Hematopoietic multipotent progenitor cell (in vitro differentiated cells): ENCODE data around the gene DNAJB14. TPM values are rescaled to one million over a fixed set of nuclear protein-coding genes. Genes with fewer than 3 reads are reported as not detected.
A peak's percentile ranks its signal among the peaks of the same experiment; 100 is the strongest.
"Not testable (repeated sequence)": the region's sequence is repeated elsewhere in the genome, so short reads cannot be mapped to it uniquely, and the experiment has no call there.

Source experiments
- DNase-seq, 3 donors: peaks; one replicate each; pipeline ENCODE4 v3.0.0-alpha.2; 2011 to 2015; ENCODE audit warnings: low read depth in 2 of 3, low spot score in 2 of 3
- total RNA-seq: library from RNA; depleted of rRNA; stranded (reverse); fragments of >200 nt; gene quantifications from one replicate; pipeline ENCODE4 v1.2.3, GENCODE V29; 2012

DNAJB14 gene
- total RNA-seq, result 17.2 TPM

- DNase-seq, result peak; percentile 68 to 80 (median 78)
These were observed at the start of gene DNAJB14 for GRCh38 chr4:99946356-99947189. Gene DNAJB14, minus strand, starts transcription at chr4:99946618. Its CDS starts 47 bp downstream, at chr4:99946571.

DNA sequence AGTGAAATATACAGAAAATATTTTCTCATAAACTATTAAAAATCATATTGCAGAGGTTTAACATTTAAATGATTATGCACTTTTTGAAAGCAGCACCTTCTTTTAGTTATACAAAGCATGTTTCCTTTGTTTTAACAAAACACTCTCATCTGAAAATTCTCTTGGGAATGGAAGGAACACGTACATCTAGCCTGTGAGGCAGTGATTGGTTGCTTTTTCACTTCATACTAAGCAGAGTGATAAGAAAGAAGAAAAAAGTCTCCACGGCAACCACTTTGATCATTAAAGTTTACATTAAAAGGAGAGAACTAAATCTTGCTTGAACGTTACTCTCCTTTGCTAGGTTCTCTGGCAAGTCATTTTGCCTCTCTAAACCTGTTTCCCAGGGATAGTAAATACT, 45.3 kb upstream of the DNAJB14 start:
- DNase-seq, result no peak

GRCh38 chr4:99987681-99988080, 41.3 kb upstream of the DNAJB14 start:
- no peak for DNase-seq

- no peak for DNase-seq
These were observed 40.4 kb upstream of the DNAJB14 start for GRCh38 chr4:99986792-99987191.

GRCh38 chr4:99983289-99983943, 37.0 kb upstream of the DNAJB14 start:
- no peak for DNase-seq

DNA sequence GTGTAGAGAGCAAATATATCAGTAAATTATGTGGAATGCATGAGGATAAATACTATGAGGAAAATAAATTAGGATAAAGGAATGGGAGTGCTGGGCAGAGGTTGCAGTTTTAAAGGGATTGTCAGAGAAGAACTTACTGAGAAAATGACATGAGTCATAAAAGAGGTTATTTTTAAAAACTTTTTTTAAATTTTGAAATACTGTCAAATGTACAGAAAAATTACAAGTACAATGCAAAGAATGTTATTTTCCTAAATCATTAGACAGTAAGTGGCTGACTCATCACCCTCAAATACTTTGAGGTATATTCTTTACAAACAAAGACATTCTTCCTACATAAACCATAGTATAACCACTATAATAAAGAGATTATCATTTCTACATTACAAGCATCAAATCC, 33.5 kb upstream of the DNAJB14 start:
- DNase-seq, result no peak

DNA sequence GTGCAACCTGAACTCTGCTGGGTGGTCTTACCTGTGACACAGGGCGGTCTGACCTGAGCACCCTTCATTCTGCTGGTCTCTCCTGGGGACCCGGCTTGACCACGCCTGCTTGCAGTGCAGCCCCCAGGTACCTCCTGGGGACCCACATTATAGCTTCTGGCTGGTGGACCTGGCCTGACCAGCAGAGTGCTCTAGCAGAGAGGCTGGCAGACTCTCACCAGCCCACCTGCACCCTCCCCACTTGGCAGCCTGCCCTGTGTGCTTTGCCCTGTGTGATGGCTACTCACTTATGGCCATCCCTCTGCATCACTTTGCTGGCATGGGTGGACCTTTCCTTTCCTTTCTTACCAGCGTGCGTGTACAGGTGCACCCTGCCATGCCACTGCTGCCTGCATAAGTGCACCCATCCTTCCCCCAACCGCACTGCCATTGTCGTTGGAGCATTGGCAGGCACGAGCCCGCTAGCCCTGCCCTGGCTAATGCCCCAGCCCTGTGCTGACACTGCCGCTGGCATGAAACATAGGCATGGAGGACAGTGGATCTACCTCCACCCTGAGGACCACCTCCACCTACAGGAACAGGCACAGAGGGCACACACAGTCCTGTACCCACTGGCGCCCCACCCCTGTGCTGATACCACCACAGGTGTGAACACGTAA, 25.2 kb upstream of the DNAJB14 start:
- no peak for DNase-seq

DNA sequence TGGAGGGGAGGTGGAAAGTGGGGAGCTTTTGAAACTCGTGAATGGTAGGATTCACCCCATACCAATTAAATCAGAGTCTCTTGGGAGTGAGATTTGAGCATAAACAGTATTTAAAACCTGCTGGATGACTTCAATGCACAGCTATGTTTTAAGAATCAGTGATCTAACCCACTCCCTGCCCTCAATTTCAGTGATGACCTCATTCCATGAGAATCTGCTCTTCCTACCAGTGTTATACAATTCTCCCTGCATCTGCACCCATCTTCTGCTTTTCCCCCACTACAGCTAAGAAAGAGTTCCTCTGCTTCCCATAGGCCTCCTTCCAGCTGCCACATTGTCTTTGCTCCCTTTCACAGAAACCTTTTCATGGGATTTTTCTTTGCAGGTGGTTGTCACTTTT, 21.9 kb upstream of the DNAJB14 start:
- no peak for DNase-seq

- no peak for DNase-seq
These were observed 20.3 kb upstream of the DNAJB14 start for GRCh38 chr4:99966692-99967091.

DNA sequence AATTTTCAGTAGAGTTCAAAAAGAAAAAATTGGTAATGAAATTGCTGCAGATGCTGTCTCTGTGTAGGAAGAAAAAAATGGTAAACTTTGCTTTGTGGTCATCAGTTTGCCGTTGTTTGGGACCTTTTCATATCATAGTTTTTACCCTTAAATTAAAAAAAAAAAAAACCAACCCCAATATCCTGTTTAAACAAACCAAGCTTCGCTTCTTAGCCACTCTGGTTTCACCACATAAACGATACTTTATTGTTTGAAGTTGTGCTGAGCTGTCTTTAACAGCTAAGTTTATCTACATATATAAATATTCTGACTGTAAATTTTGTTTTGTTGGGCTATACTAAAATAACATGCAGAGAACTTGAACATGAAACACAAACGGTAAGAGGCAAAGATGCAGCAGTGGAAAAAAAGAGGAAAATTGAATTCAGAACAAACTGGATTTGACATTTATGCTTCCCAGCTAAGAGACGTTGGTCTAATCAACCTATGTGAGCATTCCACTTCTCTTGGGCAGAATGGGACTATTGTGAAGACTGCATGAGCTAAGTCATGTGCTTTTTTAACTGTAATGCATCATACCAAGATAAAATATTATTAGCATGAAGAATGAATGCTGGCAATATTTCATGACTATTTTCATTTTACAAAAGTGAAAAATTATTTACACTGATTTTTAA, 19.4 kb upstream of the DNAJB14 start:
- no peak for DNase-seq

DNA sequence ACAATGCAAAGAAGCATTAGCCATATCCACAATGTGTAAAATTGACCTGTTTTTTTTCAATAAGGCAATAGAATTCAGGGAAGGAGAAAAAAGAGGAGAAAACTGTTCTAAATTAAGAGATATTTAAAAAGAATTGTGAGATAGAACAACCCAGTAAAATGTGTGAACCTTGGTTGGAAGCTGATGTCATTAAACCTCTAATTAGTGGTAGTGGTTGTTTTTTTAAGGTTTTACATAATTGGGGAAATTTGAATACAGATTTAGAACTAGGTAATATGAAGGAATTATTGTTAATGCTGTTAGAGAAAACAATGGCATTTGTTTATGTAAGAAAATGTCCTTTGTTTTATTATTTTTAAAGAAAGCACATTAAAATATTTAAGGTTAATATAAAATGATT, 18.8 kb upstream of the DNAJB14 start:
- DNase-seq, result no peak

DNA sequence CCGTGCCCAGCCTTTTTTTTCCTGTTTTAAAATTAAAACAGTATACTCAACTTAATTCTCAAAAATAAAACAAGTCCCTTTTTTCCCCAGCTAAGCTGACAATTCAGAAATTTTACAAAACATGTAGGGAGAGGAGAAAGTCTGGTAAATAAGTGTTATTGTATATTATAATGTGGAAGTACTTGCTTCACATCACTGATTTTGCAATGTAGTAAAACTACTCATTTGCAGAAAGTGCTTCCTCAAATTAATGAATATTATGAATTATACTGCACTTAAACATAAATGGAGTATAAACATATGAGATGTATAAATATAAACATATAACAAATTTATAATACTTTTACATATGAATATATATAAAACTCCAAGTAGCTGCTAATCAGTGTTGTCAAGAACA, 15.3 kb upstream of the DNAJB14 start:
- DNase-seq, result no peak

- DNase-seq, result no peak
These were observed 14.2 kb upstream of the DNAJB14 start for GRCh38 chr4:99960648-99961047.

- not testable (repeated sequence) for DNase-seq
These were observed 11.8 kb upstream of the DNAJB14 start for GRCh38 chr4:99958207-99958606.

DNA sequence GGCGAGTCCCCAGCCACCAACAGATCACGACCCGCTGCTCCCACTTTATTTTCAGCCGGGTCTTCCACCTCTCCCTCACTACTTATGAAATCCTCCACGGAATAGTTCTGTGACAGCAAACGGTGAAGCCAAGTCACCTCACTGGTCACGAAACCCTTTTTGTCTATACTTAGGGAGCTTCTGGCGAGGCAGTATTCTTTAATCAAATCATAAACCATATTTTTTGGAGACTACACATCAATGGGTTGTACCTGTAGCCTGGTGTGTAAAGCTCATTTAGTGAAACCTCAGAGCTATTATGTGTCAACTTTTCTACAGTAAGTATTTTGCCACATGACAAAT, 4.5 kb upstream of the DNAJB14 start:
- peak in 1 of 3 donors; percentile 3 for DNase-seq

DNA sequence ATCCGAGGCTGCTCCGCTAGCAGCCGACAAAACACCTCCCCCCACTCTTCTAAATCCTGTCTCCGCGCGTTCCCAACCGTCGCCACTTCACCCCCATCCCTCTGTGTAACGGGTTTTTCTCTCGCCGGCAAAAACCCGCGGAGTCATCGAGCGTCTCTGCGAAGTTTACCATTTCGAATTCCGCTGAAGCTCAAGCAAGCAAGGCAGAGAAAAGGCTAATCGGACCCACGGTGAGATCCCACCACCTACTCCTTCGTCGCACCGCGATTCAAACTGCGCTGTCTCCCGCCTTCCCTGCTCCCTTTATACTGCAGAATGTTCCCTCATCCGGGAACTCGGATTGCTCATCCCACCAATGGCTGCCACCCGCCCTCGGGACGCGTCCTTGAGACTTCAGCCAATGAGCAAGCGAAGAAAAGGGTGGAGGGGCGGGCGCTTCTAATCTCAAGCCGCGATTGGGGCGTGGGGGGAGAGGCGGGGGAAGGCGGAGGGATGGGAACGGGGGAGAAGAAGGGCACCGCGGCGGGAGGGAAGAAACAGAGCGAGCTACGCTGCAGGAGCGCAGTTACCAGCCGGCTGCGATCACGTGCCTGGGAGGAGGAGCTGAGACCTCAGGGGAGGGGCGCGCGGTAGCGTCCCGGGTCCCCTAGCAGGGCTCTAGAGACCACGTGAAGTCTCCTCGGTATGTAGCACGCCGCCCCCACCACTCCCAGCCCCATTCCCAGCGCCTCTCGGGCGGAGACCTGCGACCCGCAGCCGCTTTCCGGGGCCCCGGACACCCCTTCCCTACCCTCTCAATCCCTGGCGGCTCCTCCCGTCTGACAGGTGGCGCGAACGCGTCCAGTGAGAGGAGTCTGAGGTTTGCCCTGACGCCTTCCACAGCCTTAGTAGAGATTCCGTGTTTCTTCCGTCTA, 3.8 kb upstream of the DNAJB14 start, which contains the start of gene H2AZ1:
TSS of gene H2AZ1 (minus strand) at position 277 of the 914 bp plus-strand sequence. CDS start at position 172, 105 bp downstream.
- DNase-seq, result peak; percentile 90 to 100 (median 98)

- peak; percentile 71 to 97 (median 93) for DNase-seq
These were observed 2.9 kb upstream of the DNAJB14 start for GRCh38 chr4:99949034-99949998.

DNA sequence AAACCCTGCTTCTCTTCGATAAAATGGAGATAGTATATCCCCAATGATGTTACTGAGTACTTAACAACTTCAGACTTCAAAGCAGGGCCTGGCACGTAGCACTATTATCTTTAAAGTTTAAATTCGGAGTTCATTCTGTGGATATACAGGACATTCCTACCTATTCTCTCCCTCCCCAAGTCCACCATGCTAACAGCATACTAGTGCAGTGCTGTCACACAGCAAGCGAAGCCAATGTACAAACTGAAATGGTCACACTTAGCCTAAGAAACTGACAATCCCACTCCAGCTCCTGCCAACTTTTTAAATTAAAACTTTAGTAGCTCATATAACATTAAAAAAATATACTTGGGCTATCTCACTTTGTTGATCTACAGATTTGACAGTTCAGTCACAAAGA, 1.2 kb upstream of the DNAJB14 start:
- DNase-seq, result no peak

DNA sequence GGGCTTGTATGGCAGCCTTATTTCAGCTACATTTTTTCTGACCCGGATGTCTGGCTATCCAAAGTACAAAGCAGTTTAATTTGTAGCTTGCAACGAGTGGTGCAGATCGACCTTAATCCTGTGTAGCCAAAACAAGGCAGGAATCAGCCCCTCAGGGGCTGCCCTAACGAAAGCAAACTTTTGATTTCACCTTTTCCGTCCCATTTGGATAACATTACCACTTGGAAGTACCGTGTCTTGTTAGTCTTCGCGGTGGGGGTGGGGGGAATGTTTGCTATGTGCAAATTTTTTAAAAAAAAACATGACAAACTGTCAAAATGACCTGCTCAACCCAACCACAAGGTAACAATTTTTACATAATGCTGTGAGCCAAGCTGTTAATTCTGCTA, 766 bp upstream of the DNAJB14 start:
- DNase-seq, result no peak
